MG63 (cell line): ENCODE measurements around the gene AOAH. TPM values are rescaled to one million over a fixed set of nuclear protein-coding genes. Genes with fewer than 3 reads are reported as not detected.
"Not testable (repeated sequence)": the region's sequence is repeated elsewhere in the genome, so short reads cannot be mapped to it uniquely, and the experiment has no call there.

ENCODE experiments used
- DNase-seq: peaks from one replicate; pipeline ENCODE4 v3.0.0-alpha.2; 2020
- H3K27me3 ChIP-seq: fragments of 250-450 bp; sonication (Bioruptor Pico); 2 replicates; pipeline ENCODE4 v1.5.1; 2020; ENCODE audit warnings: mild to moderate bottlenecking, moderate library complexity
- H3K36me3 ChIP-seq: fragments of 250-450 bp; sonication (Bioruptor Pico); 2 replicates; pipeline ENCODE4 v1.5.1; 2020; ENCODE audit warnings: mild to moderate bottlenecking, moderate library complexity
- H3K4me3 ChIP-seq: fragments of 250-450 bp; sonication (Bioruptor Pico); 2 replicates; pipeline ENCODE4 v1.5.1; 2020; ENCODE audit warnings: mild to moderate bottlenecking, moderate library complexity
- H3K9me3 ChIP-seq: fragments of 250-450 bp; sonication (Bioruptor Pico); 2 replicates; pipeline ENCODE4 v1.5.1; 2020; ENCODE audit warnings: mild to moderate bottlenecking, moderate library complexity
- total RNA-seq: library from RNA; depleted of rRNA; stranded (reverse); fragments of >200 nt; shearing (Covaris generic); gene quantifications from 2 replicates; pipeline ENCODE4 v1.2.3, GENCODE V29; 2014; ENCODE audit warnings: low replicate concordance

AOAH gene
- total RNA-seq, 1 experiment from 2014 or later, result not detected

GRCh38 chr7:36717586-36717985 is 6.7 kb downstream of the AOAH start:
- no peak overlapping the region for H3K4me3 ChIP-seq
- no peaks in the 10 kb centered on the region for H3K36me3 ChIP-seq
- no peaks in the 10 kb centered on the region for H3K9me3 ChIP-seq
- H3K27me3 ChIP-seq, result no peaks in the 10 kb centered on the region
- no peak for DNase-seq

DNA sequence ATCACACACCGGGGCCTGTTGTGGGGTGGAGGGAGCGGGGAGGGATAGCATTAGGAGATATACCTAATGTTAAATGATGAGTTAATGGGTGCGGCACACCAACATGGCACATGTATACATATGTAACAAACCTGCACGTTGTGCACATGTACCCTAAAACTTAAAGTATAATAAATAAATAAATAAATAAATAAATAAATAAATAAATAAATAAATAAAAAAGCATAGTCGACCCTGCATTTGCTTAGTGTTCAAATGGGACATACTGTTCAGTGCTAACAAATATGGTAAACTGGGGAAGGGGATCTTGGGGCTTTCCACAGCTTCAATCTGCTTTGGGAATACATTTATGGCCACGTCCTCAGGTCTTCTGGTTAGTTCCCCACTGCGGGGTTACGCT is 7.5 kb downstream of the AOAH start:
- DNase-seq, H3K36me3 ChIP-seq, H3K9me3 ChIP-seq, H3K27me3 ChIP-seq, H3K4me3 ChIP-seq: not testable (repeated sequence)

DNA sequence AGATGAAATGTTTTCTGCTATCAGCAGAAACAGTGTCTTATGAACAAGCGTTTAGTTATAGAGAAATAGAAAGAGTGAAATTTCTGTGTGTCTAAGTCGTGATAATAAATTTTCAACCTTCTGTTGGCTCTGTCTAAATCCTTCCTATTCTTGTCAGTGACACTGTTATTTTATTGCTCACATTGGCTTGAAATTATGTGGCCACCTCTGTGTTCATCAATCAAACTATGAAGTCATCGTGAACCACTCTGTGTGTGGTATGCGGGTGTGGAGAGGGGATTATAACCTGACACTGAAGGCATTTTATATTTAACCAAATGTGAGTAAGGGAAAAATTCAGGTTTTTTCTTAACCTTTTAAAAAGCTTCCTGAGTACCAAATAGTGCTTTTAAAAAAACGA is 12.3 kb downstream of the AOAH start:
- no peaks in the 10 kb centered on the region for H3K27me3 ChIP-seq
- H3K4me3 ChIP-seq, result no peak overlapping the region
- H3K36me3 ChIP-seq, result no peaks in the 10 kb centered on the region
- H3K9me3 ChIP-seq, result no peaks in the 10 kb centered on the region
- no peak for DNase-seq

DNA sequence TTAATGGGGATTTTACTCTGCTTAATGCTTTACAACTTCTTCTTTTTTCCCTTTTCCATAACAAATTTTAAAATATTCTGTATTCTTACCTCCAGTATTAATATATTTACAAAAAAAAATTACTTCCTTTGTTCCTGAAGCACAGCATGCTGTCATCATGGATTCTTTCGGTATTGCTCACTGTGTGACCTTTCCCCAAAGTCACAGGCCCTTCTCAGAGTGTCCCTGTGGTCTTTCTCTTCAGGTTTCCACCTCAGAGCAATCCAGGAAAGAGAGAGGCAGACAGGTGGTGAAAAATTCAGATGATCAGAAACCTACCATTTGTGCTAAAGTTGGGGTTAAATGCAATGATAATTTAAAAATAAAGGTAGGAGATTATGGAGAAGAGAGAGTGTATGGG is 13.0 kb downstream of the AOAH start:
- H3K36me3 ChIP-seq, result no peaks in the 10 kb centered on the region
- H3K4me3 ChIP-seq, result no peak overlapping the region
- no peaks in the 10 kb centered on the region for H3K27me3 ChIP-seq
- H3K9me3 ChIP-seq, result no peaks in the 10 kb centered on the region
- DNase-seq, result no peak

- no peaks in the 10 kb centered on the region for H3K9me3 ChIP-seq
- H3K36me3 ChIP-seq, result no peaks in the 10 kb centered on the region
- DNase-seq, result no peak
- no peaks in the 10 kb centered on the region for H3K27me3 ChIP-seq
- H3K4me3 ChIP-seq, result no peak overlapping the region
These were observed 14.0 kb downstream of the AOAH start for GRCh38 chr7:36710186-36710791.

DNA sequence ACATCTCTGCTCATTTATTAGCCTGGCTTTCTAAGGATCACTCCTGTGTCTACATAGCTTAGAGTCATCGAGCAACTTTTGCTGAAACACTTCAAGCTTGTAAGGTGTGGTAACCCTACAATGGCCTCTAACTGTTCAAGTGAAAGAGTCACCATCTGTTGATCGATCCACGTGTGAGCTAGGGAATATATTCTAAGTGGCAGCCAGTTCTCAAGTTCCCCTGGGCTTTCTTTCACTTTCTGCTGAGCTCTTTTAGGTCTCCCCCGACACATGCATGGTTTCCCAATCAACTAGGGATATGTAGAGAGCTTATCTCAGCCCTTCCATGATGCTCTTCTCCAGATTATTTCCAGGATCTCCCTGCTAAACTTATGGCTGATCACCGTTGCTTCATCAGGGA is 15.5 kb downstream of the AOAH start:
- Histone ChIP-seq H3K27me3 (no peaks in the 10 kb centered on the region), H3K4me3 (no peak overlapping the region), H3K9me3 (no peaks in the 10 kb centered on the region), H3K36me3 (no peaks in the 10 kb centered on the region)
- no peak for DNase-seq

DNA sequence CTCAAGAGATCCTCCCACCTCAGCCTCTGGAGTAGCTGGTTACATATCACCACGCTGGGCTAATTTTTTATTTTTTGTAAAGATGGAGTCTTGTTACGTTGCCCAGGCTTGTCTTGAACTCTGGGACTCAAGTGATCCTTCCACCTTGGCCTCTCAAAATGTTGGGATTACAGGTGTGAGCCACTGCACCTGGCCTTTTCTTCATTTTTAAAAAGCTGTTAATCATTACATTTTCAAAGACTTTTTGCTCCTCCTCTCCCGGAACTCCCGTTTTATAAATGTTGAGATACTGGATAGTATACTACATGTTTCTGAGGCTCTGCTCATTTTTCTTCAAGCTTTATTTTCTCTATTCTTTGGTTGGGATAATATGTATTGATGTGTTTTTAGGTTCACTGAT is 16.4 kb downstream of the AOAH start:
- H3K9me3 ChIP-seq, result no peaks in the 10 kb centered on the region
- no peak for DNase-seq
- H3K4me3 ChIP-seq, result no peak overlapping the region
- no peaks in the 10 kb centered on the region for H3K36me3 ChIP-seq
- no peaks in the 10 kb centered on the region for H3K27me3 ChIP-seq

GRCh38 chr7:36707465-36707864 is 16.8 kb downstream of the AOAH start:
- no peak for DNase-seq
- no peaks in the 10 kb centered on the region for H3K9me3 ChIP-seq

GRCh38 chr7:36703860-36704259 is 20.4 kb downstream of the AOAH start:
- not testable (repeated sequence) for H3K4me3 ChIP-seq, H3K27me3 ChIP-seq, H3K9me3 ChIP-seq, DNase-seq, H3K36me3 ChIP-seq

More at GRCh38 chr7:36707465-36707864, 16.8 kb downstream of the AOAH start:
- no peaks in the 10 kb centered on the region for H3K27me3 ChIP-seq
- no peak overlapping the region for H3K4me3 ChIP-seq
- no peaks in the 10 kb centered on the region for H3K36me3 ChIP-seq

GRCh38 chr7:36692456-36692855 is 31.8 kb downstream of the AOAH start:
- Histone ChIP-seq H3K9me3 (no peaks in the 10 kb centered on the region), H3K36me3 (no peaks in the 10 kb centered on the region)

DNA sequence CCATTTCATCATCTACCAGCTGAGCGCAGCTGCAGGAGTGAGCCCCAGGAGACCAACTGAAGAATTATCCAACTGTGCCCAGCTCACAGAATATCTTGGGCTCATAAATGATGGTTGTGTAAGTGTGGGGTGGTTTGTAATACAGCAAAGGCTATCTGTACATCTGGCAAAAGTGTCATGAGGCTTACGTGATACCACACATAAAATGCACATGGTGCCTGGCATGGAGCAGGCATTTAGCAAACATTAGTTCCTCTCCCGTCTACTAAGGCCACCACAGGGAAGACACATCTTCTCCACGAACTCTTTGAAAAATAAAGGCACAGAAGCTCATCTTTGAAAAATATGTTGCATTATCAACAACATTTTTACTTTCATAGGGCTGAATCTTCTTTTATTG is 32.3 kb downstream of the AOAH start:
- no peak for DNase-seq
- H3K4me3 ChIP-seq, result no peak overlapping the region
- H3K9me3 ChIP-seq, result no peaks in the 10 kb centered on the region
- H3K36me3 ChIP-seq, result no peaks in the 10 kb centered on the region
- H3K27me3 ChIP-seq, result no peaks in the 10 kb centered on the region

More at GRCh38 chr7:36692456-36692855, 31.8 kb downstream of the AOAH start:
- DNase-seq, result no peak
- H3K4me3 ChIP-seq, result no peak overlapping the region
- H3K27me3 ChIP-seq, result no peaks in the 10 kb centered on the region

- DNase-seq, result no peak
These were observed 33.6 kb downstream of the AOAH start for GRCh38 chr7:36690514-36691187.

DNA sequence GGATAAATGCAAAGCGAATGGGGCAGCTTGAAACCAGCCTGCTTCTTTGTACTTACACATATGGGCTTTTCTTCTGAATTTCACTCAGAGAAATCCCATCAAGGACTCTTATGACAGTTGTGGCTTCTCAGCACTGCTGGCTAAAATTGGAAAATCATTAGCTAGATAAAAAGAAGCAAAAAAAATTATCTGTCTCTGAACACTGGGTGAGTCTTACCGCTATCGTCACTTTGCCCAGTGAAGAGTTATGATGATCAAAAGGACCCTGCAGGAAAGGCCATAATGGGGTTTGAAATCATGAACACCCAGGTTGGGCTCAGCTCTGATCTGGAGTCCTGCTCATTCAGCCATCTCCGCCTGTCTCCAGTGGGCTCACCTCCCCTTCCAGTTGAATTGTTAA is 34.3 kb downstream of the AOAH start:
- DNase-seq, result no peak
- Histone ChIP-seq H3K27me3 (no peaks in the 10 kb centered on the region), H3K36me3 (no peaks in the 10 kb centered on the region), H3K9me3 (no peaks in the 10 kb centered on the region), H3K4me3 (no peak overlapping the region)

More at GRCh38 chr7:36690514-36691187, 33.6 kb downstream of the AOAH start:
- no peaks in the 10 kb centered on the region for H3K36me3 ChIP-seq
- no peaks in the 10 kb centered on the region for H3K9me3 ChIP-seq
- H3K4me3 ChIP-seq, result no peak overlapping the region
- no peaks in the 10 kb centered on the region for H3K27me3 ChIP-seq

- H3K4me3 ChIP-seq, result no peak overlapping the region
- no peaks in the 10 kb centered on the region for H3K27me3 ChIP-seq
- no peaks in the 10 kb centered on the region for H3K36me3 ChIP-seq
- H3K9me3 ChIP-seq, result no peaks in the 10 kb centered on the region
- DNase-seq, result no peak
These were observed 37.8 kb downstream of the AOAH start for GRCh38 chr7:36686499-36686898.

- H3K27me3 ChIP-seq, result no peaks in the 10 kb centered on the region
- no peak for DNase-seq
- H3K9me3 ChIP-seq, result no peaks in the 10 kb centered on the region
- no peak overlapping the region for H3K4me3 ChIP-seq
- no peaks in the 10 kb centered on the region for H3K36me3 ChIP-seq
These were observed 39.3 kb downstream of the AOAH start for GRCh38 chr7:36684954-36685353.

DNA sequence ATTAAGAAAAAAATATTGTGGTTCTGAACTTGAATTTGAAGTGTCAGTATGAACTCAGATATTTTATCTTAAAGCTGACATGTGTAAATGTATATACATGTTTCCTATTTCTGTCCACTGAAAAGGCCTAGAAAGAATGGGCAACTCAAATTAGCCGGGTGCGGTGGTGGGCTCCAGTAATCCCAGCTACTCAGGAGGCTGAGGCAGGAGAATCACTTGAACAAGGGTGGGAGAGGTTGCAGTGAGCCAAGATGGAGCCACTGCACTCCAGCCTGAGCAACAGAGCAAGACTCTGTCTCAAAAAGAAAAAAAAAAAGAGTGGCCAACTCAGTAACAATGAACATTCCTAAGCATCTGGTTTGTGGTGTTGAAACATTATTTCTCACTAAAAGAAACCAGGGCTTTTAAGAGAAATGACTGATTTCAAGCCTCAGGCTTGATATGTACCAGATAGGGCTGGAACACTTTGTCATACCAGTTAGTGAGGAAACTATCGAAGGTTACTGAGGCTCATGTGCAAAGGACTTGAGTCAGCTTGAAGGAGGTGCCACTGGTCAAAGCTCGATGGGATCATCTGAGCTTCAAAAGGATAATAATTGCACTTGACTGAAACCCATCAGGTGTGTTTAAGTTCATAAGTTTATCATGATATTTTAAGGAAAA is 40.5 kb downstream of the AOAH start:
- H3K4me3 ChIP-seq, result no peak overlapping the region
- DNase-seq, result no peak
- no peaks in the 10 kb centered on the region for H3K9me3 ChIP-seq
- H3K36me3 ChIP-seq, result no peaks in the 10 kb centered on the region
- H3K27me3 ChIP-seq, result no peaks in the 10 kb centered on the region

GRCh38 chr7:36683111-36683510 is 41.2 kb downstream of the AOAH start:
- H3K4me3 ChIP-seq, result no peak overlapping the region
- no peaks in the 10 kb centered on the region for H3K9me3 ChIP-seq
- no peak for DNase-seq
- H3K27me3 ChIP-seq, result no peaks in the 10 kb centered on the region
- no peaks in the 10 kb centered on the region for H3K36me3 ChIP-seq

GRCh38 chr7:36682102-36682501 is 42.2 kb downstream of the AOAH start:
- Histone ChIP-seq H3K27me3 (no peaks in the 10 kb centered on the region), H3K4me3 (no peak overlapping the region), H3K36me3 (no peaks in the 10 kb centered on the region), H3K9me3 (no peaks in the 10 kb centered on the region)
- no peak for DNase-seq
